NCI-H2107 (cell line): ENCODE data around the gene GPC1.

Source experiments
- DNase-seq: peaks from one replicate; lab custom pipeline; 2025; lab: John Stamatoyannopoulos, UW

The GPC1 gene

GRCh38 chr2:240442891-240443715 lies 7.6 kb downstream of the GPC1 start:
- DNase-seq = no peak

GRCh38 chr2:240443891-240444301 lies 8.4 kb downstream of the GPC1 start:
- DNase-seq = no peak

GRCh38 chr2:240444464-240444863 lies 9.0 kb downstream of the GPC1 start:
- DNase-seq = no peak

- DNase-seq = no peak
These were observed 10.6 kb downstream of the GPC1 start for GRCh38 chr2:240445961-240446663.

- no peak for DNase-seq
These were observed 11.3 kb downstream of the GPC1 start for GRCh38 chr2:240446664-240447175.

GRCh38 chr2:240447331-240447730 lies 11.9 kb downstream of the GPC1 start:
- DNase-seq = no peak

GRCh38 chr2:240447934-240448333 lies 12.5 kb downstream of the GPC1 start:
- no peak for DNase-seq

GRCh38 chr2:240448387-240449274 lies 13.2 kb downstream of the GPC1 start:
- DNase-seq = no peak

GRCh38 chr2:240449764-240450531 lies 14.5 kb downstream of the GPC1 start:
- DNase-seq = peak; percentile 38

- DNase-seq = no peak
These were observed 15.2 kb downstream of the GPC1 start for GRCh38 chr2:240450532-240451107.

GRCh38 chr2:240451108-240451611 lies 15.7 kb downstream of the GPC1 start:
- DNase-seq = no peak

GRCh38 chr2:240451791-240452461 lies 16.5 kb downstream of the GPC1 start:
- DNase-seq = no peak

GRCh38 chr2:240452462-240453256 lies 17.2 kb downstream of the GPC1 start:
- DNase-seq = no peak

GRCh38 chr2:240453461-240454105 lies 18.1 kb downstream of the GPC1 start:
- DNase-seq = no peak

GRCh38 chr2:240454106-240454901 lies 18.8 kb downstream of the GPC1 start:
- DNase-seq = no peak

- DNase-seq = no peak
These were observed 19.8 kb downstream of the GPC1 start for GRCh38 chr2:240455272-240455646.

- DNase-seq = no peak
These were observed 20.4 kb downstream of the GPC1 start for GRCh38 chr2:240455647-240456446.
